Effector memory CD4-positive, alpha-beta T cell (primary cell): ENCODE data around the gene MLST8.

ENCODE experiments used
- DNase-seq, 3 donors: peaks; one replicate each; pipeline ENCODE4 v3.0.0-alpha.2; 2020
- H3K27ac ChIP-seq: 2 replicates; pipeline ENCODE4 v1.7.0; 2013; ENCODE audit warnings: mild to moderate bottlenecking, low read length, moderate library complexity; ENCODE audit not compliant: insufficient read depth, poor library complexity, severe bottlenecking
- H3K27me3 ChIP-seq: replicated peaks from 2 replicates; pipeline ENCODE4 v1.7.0; 2013; ENCODE audit warnings: mild to moderate bottlenecking, low read length; ENCODE audit not compliant: insufficient read depth, control insufficient read depth, poor library complexity, severe bottlenecking
- H3K36me3 ChIP-seq: 2 replicates; pipeline ENCODE4 v1.7.0; 2013; ENCODE audit warnings: mild to moderate bottlenecking, low read length, moderate library complexity; ENCODE audit not compliant: control insufficient read depth, insufficient read depth
- H3K4me1 ChIP-seq: 2 replicates; pipeline ENCODE4 v1.7.0; 2013; ENCODE audit warnings: low read length, mild to moderate bottlenecking; ENCODE audit not compliant: control insufficient read depth, insufficient read depth, poor library complexity, severe bottlenecking
- H3K4me3 ChIP-seq: 2 replicates; pipeline ENCODE4 v1.7.0; 2013; ENCODE audit warnings: low read length, low read depth, mild to moderate bottlenecking; ENCODE audit not compliant: insufficient read depth, poor library complexity, severe bottlenecking
- H3K9me3 ChIP-seq: 2 replicates; pipeline ENCODE4 v1.7.0; 2013; ENCODE audit warnings: mild to moderate bottlenecking, low read length, moderate library complexity; ENCODE audit not compliant: control insufficient read depth

MLST8 gene

GRCh38 chr16:2229632-2230250 is 24.5 kb downstream of the MLST8 start:
- H3K36me3 ChIP-seq = peaks cover 67% of the 10 kb centered on the region
- no peaks in the 10 kb centered on the region for H3K27me3 ChIP-seq
- H3K9me3 ChIP-seq = no peaks in the 10 kb centered on the region
- no peak for DNase-seq
- H3K27ac ChIP-seq = no peak overlapping the region
- no peaks in the 10 kb centered on the region for H3K4me1 ChIP-seq
- H3K4me3 ChIP-seq = no peak overlapping the region

GRCh38 chr16:2230376-2230775 is 25.1 kb downstream of the MLST8 start:
- Histone ChIP-seq H3K9me3 (no peaks in the 10 kb centered on the region), H3K27me3 (no peaks in the 10 kb centered on the region), H3K27ac (no peak overlapping the region), H3K4me3 (no peak overlapping the region), H3K36me3 (peaks cover 73% of the 10 kb centered on the region), H3K4me1 (no peaks in the 10 kb centered on the region)
- no peak for DNase-seq

- Histone ChIP-seq H3K27ac (no peak overlapping the region), H3K4me1 (peaks cover 2% of the 10 kb centered on the region), H3K9me3 (no peaks in the 10 kb centered on the region), H3K27me3 (peaks cover 3% of the 10 kb centered on the region), H3K4me3 (no peak overlapping the region), H3K36me3 (peaks cover 75% of the 10 kb centered on the region)
- no peak for DNase-seq
Observed at GRCh38 chr16:2231016-2231931, 26.0 kb downstream of the MLST8 start.

GRCh38 chr16:2232094-2232990 is 27.1 kb downstream of the MLST8 start:
- Histone ChIP-seq H3K36me3 (peaks cover 75% of the 10 kb centered on the region), H3K4me3 (no peak overlapping the region)

GRCh38 chr16:2233046-2233775 is 28.0 kb downstream of the MLST8 start:
- peaks cover 11% of the 10 kb centered on the region for H3K4me1 ChIP-seq
- H3K36me3 ChIP-seq = peaks cover 73% of the 10 kb centered on the region
- H3K4me3 ChIP-seq = no peak overlapping the region
- peaks cover 7% of the 10 kb centered on the region for H3K27me3 ChIP-seq
- no peaks in the 10 kb centered on the region for H3K9me3 ChIP-seq
- no peak overlapping the region for H3K27ac ChIP-seq
- DNase-seq = no peak

More at GRCh38 chr16:2232094-2232990, 27.1 kb downstream of the MLST8 start:
- H3K27me3 ChIP-seq = peaks cover 7% of the 10 kb centered on the region
- H3K9me3 ChIP-seq = no peaks in the 10 kb centered on the region
- H3K27ac ChIP-seq = no peak overlapping the region
- peaks cover 11% of the 10 kb centered on the region for H3K4me1 ChIP-seq
- DNase-seq = no peak

- Histone ChIP-seq H3K36me3 (peaks cover 64% of the 10 kb centered on the region), H3K4me3 (no peak overlapping the region), H3K27ac (no peak overlapping the region), H3K9me3 (no peaks in the 10 kb centered on the region), H3K27me3 (peaks cover 7% of the 10 kb centered on the region), H3K4me1 (peaks cover 11% of the 10 kb centered on the region)
- no peak for DNase-seq
Observed at GRCh38 chr16:2233872-2234812, 28.9 kb downstream of the MLST8 start.

- Histone ChIP-seq H3K4me1 (peaks cover 11% of the 10 kb centered on the region), H3K4me3 (no peak overlapping the region), H3K9me3 (no peaks in the 10 kb centered on the region), H3K27me3 (peaks cover 7% of the 10 kb centered on the region), H3K27ac (no peak overlapping the region), H3K36me3 (peaks cover 57% of the 10 kb centered on the region)
- no peak for DNase-seq
Observed at GRCh38 chr16:2234813-2235170, 29.5 kb downstream of the MLST8 start.

GRCh38 chr16:2235234-2235651 is 30.0 kb downstream of the MLST8 start:
- Histone ChIP-seq H3K27ac (no peak overlapping the region), H3K9me3 (no peaks in the 10 kb centered on the region), H3K36me3 (peaks cover 53% of the 10 kb centered on the region), H3K4me1 (peaks cover 11% of the 10 kb centered on the region), H3K27me3 (peaks cover 7% of the 10 kb centered on the region), H3K4me3 (no peak overlapping the region)
- no peak for DNase-seq
